SK-N-SH treated with all-trans-retinoic acid at 6 μM for 48 hours (cell line): ENCODE measurements around the gene CSF1R.

Source experiments
- ATAC-seq: fragments of 200-7000 bp; cut with Tn5 transposase; 3 replicates; pipeline ENCODE4 v1.9.1; 2020; ENCODE audit warnings: mild to moderate bottlenecking, moderate library complexity
- ARNTL ChIP-seq: fragments of 450-650 bp; formaldehyde crosslinking; IDR thresholded peaks from 2 replicates; pipeline ENCODE4 v1.5.0; 2020; ENCODE audit warnings: low read depth, mild to moderate bottlenecking, moderate library complexity, borderline replicate concordance
- BACH2 ChIP-seq: fragments of 250-450 bp; sonication (Bioruptor Pico); IDR thresholded peaks from 2 replicates; pipeline ENCODE4 v1.9.0; 2021; ENCODE audit warnings: mild to moderate bottlenecking, borderline replicate concordance
- CREB5 ChIP-seq: fragments of 250-450 bp; sonication (Bioruptor Pico); IDR thresholded peaks from 2 replicates; pipeline ENCODE4 v1.5.1; 2020; ENCODE audit warnings: low read depth, mild to moderate bottlenecking, moderate library complexity
- CSDC2 ChIP-seq: fragments of 250-450 bp; sonication (Bioruptor Pico); IDR thresholded peaks from 2 replicates; pipeline ENCODE4 v1.5.0; 2020; ENCODE audit warnings: mild to moderate bottlenecking, moderate library complexity
- ESRRG ChIP-seq: fragments of 250-450 bp; sonication (Bioruptor Pico); IDR thresholded peaks from 2 replicates; pipeline ENCODE4 v1.6.1; 2021; ENCODE audit warnings: mild to moderate bottlenecking
- GLIS3 ChIP-seq: fragments of 250-450 bp; sonication (Bioruptor Pico); IDR thresholded peaks from 2 replicates; pipeline ENCODE4 v1.5.0; 2020; ENCODE audit warnings: mild to moderate bottlenecking, moderate library complexity
- ISL1 ChIP-seq: fragments of 250-450 bp; sonication (Bioruptor Pico); IDR thresholded peaks from 2 replicates; pipeline ENCODE4 v2.1.2; 2022; ENCODE audit warnings: mild to moderate bottlenecking, moderate library complexity
- PATZ1 ChIP-seq: fragments of 250-450 bp; sonication (Bioruptor Pico); IDR thresholded peaks from 2 replicates; pipeline ENCODE4 v1.8.0; 2020; ENCODE audit warnings: mild to moderate bottlenecking, moderate library complexity, borderline replicate concordance
- POU6F1 ChIP-seq: fragments of 250-450 bp; sonication (Bioruptor Pico); IDR thresholded peaks from 2 replicates; pipeline ENCODE4 v1.8.0; 2021; ENCODE audit warnings: low read depth, mild to moderate bottlenecking, moderate library complexity, borderline replicate concordance
- RARB ChIP-seq: fragments of 250-450 bp; sonication (Bioruptor Pico); IDR thresholded peaks from 2 replicates; pipeline ENCODE4 v1.8.0; 2021; ENCODE audit warnings: mild to moderate bottlenecking, moderate library complexity
- SNAI2 ChIP-seq: fragments of 250-450 bp; sonication (Bioruptor Pico); IDR thresholded peaks from 2 replicates; pipeline ENCODE4 v1.5.0; 2020; ENCODE audit warnings: mild to moderate bottlenecking, moderate library complexity
- TCF4 ChIP-seq: fragments of 250-450 bp; sonication (Bioruptor Pico); IDR thresholded peaks from 2 replicates; pipeline ENCODE4 v1.8.0; 2021; ENCODE audit warnings: mild to moderate bottlenecking, moderate library complexity, borderline replicate concordance
- TOX ChIP-seq: fragments of 250-450 bp; sonication (Bioruptor Pico); IDR thresholded peaks from 2 replicates; pipeline ENCODE4 v1.8.0; 2021; ENCODE audit warnings: mild to moderate bottlenecking, moderate library complexity, borderline replicate concordance
- ZC3H10 ChIP-seq: fragments of 250-450 bp; sonication (Bioruptor Pico); IDR thresholded peaks from 2 replicates; pipeline ENCODE4 v1.5.1; 2021; ENCODE audit warnings: mild to moderate bottlenecking, moderate library complexity
- ZFP3 ChIP-seq: fragments of 250-450 bp; sonication (Bioruptor Pico); IDR thresholded peaks from 2 replicates; pipeline ENCODE4 v1.5.0; 2020; ENCODE audit warnings: mild to moderate bottlenecking, moderate library complexity
- ZFP30 ChIP-seq: fragments of 450-650 bp; formaldehyde crosslinking; IDR thresholded peaks from 2 replicates; pipeline ENCODE4 v1.5.0; 2022; ENCODE audit warnings: mild to moderate bottlenecking, moderate library complexity
- ZNF565 ChIP-seq: fragments of 450-650 bp; formaldehyde crosslinking; conservative IDR thresholded peaks from 2 replicates; pipeline ENCODE4 v1.5.0; 2020; ENCODE audit warnings: low read depth, mild to moderate bottlenecking, moderate library complexity
- ZNF70 ChIP-seq: fragments of 450-650 bp; formaldehyde crosslinking; IDR thresholded peaks from 2 replicates; pipeline ENCODE4 v1.5.0; 2020; ENCODE audit warnings: mild to moderate bottlenecking, moderate library complexity

CSF1R gene

GRCh38 chr5:150117945-150118560 lies 31.7 kb upstream of the CSF1R start:
- TF ChIP-seq CSDC2 (no peak), CREB5 (CRISPR knock-in tag) (no peak), ZFP30 (CRISPR knock-in tag) (no peak), ZC3H10 (CRISPR knock-in tag) (no peak), POU6F1 (CRISPR knock-in tag) (no peak), BACH2 (no peak), SNAI2 (CRISPR knock-in tag) (no peak), RARB (CRISPR knock-in tag) (no peak), TOX (CRISPR knock-in tag) (no peak), PATZ1 (CRISPR knock-in tag) (no peak), TCF4 (CRISPR knock-in tag) (no peak), GLIS3 (CRISPR knock-in tag) (no peak), ISL1 (no peak)
- ATAC-seq, result no peak

GRCh38 chr5:150116667-150117400 lies 30.5 kb upstream of the CSF1R start:
- ATAC-seq, result no peak
- TF ChIP-seq ARNTL (no peak), TOX (CRISPR knock-in tag) (no peak), POU6F1 (CRISPR knock-in tag) (no peak), BACH2 (no peak), ZFP30 (CRISPR knock-in tag) (no peak), ESRRG (CRISPR knock-in tag) (no peak), ZNF70 (CRISPR knock-in tag) (no peak), TCF4 (CRISPR knock-in tag) (no peak), ZFP3 (CRISPR knock-in tag) (no peak), CSDC2 (no peak), CREB5 (CRISPR knock-in tag) (no peak), GLIS3 (CRISPR knock-in tag) (no peak), RARB (CRISPR knock-in tag) (no peak), ISL1 (no peak), SNAI2 (CRISPR knock-in tag) (no peak), ZNF565 (CRISPR knock-in tag) (no peak), PATZ1 (CRISPR knock-in tag) (no peak)
- TF ChIP-seq, all 23 proteins: peak for 0
